Activated CD4-positive, alpha-beta T cell treated with anti-CD3 and anti-CD28 coated beads for 48 hours (primary cell): ENCODE data around the gene XG.
"Not testable (repeated sequence)": the region's sequence is repeated elsewhere in the genome, so short reads cannot be mapped to it uniquely, and the experiment has no call there.

ENCODE experiments used
- DNase-seq: peaks from one replicate; pipeline ENCODE4 v3.0.0-alpha.2; 2020

Gene XG, protein sequence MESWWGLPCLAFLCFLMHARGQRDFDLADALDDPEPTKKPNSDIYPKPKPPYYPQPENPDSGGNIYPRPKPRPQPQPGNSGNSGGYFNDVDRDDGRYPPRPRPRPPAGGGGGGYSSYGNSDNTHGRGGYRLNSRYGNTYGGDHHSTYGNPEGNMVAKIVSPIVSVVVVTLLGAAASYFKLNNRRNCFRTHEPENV

DNA sequence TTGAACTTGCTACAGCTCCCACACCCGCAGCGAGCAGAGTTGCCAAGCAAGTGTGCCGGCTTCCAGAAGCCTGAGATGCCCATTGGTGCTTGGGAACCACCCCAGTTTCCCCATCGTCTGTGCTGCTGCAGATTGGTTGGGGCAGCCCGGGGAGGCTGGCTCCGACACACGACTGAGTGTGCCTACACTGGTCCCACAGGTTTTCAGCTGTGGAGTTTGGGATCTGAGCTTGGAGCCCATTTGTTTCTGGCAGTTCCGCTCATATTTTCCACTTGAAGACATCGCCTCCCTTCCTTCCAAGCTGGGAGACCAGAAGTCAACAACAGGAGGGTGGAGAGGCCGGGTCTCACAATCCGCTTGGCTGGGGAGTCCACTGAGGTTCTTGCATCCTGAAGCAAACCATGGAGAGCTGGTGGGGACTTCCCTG, at the start of gene XG:
TSS of gene XG (plus strand) at position 167 of the 427 bp plus-strand sequence. CDS start at position 402, 235 bp downstream.
- not testable (repeated sequence) for DNase-seq

DNA sequence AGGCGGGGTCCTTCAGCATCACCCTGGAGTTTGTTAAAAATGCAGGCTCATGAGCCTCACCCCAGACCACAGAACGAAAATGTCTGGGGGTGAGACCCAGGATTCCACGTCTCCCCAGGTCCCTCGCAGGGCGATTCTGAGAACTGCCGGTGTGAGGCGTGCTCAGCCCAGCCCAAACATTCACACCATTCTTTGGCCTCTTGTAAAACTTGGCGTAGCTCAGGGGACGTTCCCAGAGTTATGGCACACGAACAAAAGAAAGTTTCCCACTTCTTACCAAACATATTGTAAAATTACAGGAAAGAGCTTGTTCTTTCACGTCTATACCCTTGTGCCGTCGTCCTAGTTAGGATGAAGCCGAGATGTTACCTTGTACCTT, 47.9 kb upstream of the XG start:
- DNase-seq, result no peak

DNA sequence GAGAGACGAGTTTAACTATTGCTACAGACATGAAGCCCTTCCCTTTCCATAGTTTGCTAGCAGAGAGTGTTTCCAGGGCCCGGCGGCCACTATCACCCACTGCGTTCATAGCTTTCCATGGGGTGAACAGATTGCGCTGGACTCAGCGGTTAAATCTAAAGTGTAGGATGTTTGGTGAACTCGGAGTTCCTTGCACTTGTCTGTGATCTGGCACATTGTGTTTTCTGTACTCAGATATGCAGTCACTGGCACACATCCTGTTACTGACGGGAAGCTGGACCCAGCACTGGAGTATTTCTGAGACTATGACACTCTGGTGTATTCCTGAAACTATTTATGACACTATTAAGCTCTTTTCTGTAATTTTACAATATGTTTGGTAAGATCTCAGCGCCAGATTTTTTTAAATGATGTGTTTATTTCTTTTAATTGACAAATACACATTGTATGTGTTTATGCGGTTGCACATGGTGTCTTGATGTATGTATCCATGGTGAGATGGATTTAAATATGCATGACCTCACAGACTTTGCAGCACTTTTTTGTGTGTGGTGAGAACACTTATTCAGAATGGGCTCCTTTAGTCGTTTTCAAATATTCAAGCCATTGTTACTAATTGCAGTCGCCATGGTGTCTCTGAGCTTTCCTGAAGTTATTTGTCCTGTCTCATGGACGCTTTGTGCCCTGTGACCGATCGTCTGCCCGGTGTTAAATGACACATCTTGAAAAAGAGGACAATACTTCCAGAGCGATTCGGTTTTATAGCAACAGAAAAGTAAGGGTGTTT, 46.6 kb upstream of the XG start:
- DNase-seq, result no peak

DNA sequence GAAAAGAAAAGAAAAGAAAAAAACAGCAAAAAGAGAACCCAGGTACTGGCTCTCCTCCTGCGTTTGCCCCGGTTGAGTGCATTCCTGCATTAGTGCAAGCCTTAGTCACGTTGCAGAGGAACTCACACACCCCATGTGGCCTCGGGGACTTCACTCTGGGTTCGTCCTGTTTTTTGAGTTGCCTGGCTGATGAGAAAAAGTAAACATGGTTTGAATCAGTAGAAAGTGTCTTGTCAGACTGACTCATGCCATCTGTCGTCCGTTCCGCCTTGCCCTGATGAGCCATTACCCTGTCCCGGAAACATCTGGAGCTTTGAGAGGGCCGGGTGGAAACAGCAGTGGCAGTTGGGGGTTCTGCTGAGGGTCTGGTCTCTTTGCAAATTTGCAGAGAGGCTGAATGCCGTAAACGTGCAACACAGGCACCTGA, 44.5 kb upstream of the XG start:
- DNase-seq, result peak; percentile 79

DNA sequence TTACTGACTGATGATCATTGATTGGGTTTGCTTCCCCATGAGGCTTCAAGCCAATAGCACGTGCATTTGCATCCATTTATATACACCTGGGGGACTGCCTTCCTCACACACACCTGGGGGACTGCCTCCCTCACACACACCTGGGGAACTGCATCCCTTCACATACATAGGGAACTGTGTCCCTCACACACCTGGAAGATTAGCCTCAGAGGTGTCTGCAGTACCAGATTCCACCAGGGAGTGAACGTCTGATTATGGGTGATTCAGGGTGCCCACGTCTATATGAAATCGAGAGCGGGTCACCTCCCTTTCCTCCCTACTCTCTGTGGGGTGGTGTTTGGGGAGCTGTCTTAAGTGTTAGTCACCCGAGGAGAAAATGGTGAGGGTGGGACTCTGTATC, 43.8 kb upstream of the XG start:
- peak; percentile 47 for DNase-seq

DNA sequence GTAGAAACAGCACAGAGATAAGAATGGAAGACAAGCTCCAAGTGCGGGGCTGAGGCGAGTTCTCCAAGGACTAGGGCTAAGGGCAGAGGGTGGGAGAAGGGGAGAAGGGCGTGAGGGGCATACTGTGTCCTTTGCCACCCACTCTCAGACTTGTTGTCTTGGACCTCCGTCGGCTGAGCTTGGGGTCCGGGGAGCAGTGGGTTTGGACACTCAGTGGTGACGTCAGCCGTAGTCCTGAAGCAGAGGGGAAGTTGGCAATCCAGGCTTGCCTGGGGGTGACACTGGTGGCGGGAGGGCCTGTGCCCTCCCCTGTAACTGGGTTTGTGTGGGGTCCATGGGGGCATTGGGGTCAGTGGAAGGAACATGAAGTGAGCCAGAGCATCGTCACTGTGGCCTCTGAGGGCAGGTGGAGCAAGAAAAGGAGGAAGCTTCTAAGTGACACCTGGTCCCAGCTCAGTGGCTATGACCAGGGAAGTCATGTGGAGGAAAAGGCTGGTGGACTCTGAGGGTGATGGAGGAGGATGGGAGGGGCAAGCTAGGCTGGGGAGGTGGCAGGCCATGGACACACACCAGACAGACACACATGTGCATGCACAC, 43.1 kb upstream of the XG start:
- DNase-seq, result no peak

DNA sequence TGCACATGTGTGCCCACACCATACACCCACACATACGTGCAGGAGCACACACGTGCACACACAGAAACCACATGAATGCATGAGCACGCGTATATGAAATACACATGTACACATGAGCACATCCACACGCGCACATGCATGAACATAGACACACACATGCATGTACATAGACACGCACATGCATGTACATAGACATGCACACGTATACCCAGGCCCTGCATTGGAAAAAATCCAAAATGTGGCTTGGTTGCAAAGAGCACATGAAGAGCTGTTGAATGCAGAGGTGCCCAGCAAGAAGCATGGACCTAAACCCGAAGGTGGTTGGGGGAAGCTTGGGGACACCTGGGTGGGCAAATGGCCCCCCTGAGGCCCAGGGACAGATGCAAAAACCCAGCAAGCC, 42.3 kb upstream of the XG start:
- DNase-seq, result no peak

DNA sequence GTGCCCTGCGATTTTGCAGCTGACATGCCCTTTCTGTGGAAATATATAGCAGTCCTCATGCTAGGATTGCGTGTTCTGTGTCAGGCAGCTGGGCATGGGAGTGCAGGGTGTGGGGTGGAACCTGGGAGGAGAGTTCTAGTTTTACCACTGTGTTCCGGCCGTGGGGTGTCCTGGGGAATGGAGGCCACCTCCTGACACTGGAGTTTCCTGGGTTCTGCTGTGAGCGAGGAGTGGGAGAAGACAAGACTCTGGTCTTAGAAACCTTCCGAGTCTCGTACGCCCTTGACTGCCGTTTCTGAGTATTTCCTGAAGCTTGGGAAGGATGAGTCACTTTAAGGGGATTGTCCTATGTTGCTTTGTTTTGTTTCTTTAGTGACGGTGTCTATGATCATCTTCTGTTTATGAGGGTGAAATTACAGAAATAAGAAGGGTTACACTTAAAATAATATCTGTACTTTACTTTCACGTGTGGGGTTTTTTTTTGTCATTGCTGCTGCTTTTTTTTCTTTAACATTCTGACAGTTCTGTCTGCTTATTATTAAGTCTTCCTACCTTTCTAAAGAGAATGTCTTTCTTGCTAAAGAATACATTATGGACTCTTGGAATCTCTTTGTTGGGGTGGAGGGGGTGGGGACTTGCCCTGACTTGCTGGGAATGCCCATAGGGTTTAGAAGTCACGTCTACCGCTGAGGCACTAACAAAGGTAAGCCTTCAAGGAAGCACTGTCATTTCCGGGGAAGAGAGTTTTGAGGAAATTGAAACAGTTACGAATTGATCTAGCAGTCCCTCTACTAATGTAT, 41.6 kb upstream of the XG start:
- DNase-seq, result peak; percentile 54

DNA sequence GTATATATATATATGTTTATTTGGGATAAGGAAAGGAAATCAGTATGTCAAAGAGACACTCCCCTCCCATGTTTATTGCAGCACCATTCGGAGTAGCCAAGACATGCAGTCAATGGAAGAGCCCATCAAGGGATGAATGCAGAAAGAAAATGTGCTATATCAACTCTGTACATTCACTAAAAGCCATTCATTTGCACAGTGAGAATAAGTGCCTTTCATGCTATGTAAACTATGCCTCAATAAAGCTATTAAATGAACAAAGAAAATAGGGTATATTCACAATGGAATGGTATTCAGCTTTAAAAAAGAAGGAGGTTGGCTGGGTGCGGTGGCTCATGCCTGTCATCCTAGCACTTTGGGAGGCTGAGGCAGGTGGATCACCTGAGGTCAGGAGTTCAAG, 40.4 kb upstream of the XG start:
- DNase-seq, result no peak

DNA sequence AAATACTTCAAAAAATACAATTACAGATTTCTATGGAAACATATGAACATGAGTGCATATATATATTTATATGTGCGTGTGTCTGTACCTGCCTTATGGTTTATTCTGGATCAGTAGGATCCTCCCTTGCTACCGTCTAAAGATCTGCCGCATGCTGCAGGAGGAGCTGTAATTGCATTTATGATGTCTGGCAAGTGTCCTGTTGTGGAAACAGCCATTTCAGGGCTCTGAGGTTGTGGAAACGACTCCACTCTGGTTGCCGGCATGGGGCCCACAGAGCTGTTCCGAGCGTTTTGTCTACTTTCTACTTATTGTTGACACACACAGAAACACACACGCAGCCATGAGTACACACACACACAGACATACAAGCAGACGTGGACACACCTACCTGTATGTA, 39.4 kb upstream of the XG start:
- DNase-seq, result no peak

DNA sequence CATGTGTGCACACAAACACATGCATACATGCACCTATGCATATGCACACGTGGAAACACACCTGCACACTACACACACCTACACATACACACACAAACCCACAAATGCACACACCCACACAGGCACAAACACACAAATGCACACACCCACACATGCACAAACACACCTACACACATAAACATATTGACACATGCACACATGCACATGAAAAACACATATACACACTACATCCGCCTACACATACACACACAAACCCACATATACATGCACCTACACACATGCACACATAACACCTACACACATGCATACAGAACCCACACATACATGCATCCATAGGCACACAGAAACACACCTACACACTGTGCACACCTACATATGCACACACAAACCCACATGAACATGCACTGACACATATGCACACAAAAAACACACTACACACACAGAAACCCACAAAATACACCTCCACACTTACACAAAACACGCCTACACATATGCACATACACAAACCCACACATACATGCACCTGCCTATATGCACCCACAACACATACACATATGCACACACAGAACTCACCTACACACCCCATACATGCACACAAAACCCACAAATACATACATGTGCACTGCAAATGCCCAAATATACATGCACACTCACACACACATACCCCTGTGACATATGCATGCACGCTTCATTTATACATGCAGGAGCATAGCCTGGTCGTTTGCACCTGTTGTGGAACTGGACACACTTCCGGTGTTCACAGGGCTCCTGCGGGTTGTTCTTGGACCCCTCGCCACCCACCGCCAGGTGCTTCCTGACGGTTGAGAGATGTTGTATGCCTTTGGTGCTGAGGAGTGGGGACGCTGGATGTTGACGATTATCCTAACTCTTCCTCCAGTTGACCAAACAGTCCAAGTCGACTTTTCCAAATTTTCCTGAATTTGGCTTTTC, 38.7 kb upstream of the XG start:
- no peak for DNase-seq

DNA sequence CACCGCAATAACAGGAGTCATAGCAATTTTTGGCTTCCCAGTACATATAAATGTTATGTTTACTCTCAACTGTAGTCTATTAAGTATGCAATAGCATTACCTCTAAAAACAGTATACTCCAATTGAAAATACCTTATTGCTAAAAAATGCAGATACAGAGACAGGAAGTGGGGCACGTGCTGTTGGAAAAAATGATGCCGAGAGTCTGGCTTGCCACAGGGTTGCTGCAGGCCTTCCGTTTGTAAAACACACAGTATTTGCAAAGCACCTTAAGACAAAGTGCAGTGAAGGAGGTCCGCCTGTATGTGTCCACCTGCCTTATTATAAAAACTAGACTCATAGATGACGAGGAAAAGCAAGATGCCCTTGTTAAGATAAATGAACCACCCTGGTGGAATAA, 37.3 kb upstream of the XG start:
- DNase-seq, result peak; percentile 42

DNA sequence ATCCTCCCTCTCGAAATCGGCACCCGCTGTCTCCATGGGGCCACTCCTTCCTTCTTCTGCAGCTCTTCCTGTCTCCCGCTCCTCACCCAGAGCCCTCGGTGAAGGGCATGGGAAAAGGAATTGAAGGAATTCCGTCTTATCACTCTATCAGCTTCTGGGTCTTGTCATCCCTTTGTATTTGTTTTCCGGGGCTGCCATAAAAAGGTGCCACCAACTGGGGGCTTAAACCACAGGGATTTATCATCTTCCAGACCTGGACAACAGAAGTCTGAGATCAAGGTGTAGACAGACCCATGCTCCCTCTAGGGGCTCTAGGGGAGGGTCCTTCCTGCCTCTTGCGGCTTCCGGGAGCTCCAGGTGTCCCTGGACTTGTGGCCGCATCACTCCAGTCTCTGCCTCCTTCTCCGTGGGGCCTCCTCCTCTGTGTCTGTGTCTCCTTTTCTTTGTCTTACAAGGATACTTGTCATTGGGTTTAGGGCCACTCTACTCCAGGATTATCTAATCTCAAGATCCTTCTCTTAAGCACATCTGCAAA, 36.7 kb upstream of the XG start:
- no peak for DNase-seq

DNA sequence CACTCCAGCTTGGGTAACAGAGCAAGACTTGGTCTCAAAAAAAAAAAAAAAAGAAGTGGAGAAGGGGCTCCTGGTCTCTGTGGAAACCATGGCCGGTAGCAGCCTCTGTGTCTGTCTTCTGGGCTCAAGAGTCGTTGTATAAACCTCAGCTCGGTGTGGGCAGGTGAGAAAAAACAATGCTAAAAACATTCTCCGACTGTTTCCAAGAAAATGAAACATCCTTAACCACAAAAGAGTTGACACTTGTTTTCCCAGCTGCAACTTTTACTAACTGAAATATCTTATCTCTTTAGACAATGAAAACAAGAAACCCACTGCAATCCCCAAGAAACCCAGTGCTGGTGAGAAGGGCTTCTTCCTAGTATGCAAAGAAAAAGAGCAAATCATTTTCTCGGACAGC, 34.5 kb upstream of the XG start:
- DNase-seq, result no peak

DNA sequence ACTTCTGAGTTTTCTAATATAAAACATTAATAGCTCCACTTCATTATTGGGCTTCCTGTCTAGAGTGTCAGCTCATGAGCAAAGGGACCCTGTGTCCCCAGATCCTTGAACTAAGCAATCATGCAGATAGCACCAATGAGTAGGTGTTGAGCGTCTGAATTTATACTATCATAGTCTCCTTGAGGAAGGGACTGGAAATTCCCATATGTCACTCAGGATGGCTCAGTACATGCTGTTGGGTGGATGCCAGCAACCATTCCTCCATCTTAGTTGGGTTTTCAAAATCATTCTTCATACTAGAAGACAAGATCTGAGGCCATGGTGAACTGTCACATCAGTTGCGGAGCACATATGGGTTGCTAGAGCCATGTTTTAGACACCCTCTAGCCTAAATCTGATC, 33.0 kb upstream of the XG start:
- no peak for DNase-seq

DNA sequence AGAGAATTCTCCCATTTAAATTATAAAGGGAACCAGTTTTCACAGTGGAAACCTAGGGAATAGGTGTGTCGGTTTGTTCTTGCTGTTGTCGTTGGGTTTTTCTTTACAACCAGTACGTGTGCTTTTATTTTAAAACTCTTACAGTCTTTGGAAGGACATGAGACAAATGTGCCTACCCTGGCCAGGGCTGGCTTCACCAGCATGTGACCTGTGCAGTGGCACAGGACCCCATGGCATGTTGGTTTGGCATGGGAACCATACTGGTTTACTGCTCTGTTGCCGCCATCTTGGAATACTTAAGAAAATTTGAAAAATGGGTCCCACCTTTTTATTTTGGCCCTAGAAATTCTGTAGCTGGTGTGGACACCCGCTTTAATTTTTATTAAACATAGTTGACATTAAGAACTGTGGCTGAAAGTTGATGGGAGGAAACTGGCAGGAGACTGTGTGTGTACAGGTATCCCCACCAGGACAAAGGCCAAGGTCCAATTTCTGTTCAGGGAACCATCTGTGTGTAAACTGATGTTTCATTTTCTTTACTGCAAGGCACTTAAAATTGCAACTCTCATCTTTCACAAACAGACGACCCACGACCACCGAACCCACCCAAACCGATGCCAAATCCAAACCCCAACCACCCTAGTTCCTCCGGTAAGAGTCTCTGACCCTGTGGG, 31.9 kb upstream of the XG start:
- no peak for DNase-seq

DNA sequence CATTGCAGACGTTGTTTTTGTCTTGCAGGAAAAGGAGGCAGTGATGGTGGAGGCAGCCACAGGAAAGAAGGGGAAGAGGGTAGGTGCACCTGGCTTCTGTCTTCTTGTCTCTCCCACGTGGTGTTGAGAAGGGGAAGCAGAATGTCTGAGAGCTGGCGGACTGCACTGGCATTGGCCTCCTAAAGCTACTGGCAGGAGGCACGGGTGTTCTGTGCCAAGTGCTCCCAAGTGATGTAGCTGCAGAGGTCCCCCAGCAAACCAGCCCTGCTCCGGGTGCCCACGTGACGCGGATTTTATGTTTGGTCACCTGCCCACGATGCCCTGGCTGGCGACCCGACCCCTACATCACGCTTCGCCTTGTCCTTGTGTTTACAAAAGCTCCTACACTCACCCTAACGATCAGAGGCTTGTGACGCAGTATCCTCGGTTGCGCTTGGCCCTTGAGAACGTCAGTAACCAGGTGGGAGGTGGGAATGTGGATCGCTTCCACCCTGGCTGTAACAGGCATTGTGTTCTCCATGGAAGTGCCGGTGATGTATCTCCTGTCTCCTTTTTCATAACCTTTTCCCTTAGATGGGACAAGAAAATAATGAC, 28.5 kb upstream of the XG start:
- DNase-seq, result no peak

DNA sequence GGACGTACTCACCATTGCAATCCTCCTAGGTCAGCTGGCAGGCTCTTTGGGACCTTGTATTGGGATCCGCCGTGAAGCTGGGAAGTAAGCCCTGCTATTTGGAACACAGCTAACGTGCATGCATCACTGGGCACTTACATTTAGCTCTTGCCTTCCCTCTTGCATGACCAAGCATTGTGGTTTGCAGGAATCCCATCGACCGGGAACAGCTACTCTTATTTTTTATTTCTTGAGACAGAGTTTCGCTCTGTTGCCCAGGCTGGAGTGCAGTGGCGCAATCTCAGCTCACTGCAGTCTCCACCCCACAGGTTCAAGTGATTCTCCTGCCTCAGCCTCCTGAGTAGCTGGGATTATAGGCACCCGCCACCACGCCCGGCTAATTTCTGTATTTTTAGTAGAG, 24.6 kb upstream of the XG start:
- DNase-seq, result not testable (repeated sequence)

DNA sequence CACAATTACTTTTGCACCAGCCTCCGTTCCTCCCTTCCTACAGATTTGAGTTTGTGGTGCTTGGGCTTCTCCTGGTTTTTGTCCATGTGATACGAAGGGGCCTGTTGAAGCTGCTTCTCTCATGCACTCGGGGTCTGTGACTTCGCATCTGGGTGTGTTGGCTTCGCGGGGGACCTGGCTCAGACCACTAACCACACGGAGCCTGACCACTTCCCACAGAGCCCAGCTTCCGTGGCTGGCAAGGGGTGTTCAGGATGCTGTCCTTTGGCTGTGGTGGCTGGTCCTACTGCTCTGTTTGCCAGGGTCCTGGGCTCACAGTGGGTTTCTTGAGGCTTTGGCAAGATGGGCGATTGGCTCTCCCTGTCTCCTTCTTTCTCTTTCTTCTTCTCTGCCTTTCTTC, 19.8 kb upstream of the XG start:
- no peak for DNase-seq

DNA sequence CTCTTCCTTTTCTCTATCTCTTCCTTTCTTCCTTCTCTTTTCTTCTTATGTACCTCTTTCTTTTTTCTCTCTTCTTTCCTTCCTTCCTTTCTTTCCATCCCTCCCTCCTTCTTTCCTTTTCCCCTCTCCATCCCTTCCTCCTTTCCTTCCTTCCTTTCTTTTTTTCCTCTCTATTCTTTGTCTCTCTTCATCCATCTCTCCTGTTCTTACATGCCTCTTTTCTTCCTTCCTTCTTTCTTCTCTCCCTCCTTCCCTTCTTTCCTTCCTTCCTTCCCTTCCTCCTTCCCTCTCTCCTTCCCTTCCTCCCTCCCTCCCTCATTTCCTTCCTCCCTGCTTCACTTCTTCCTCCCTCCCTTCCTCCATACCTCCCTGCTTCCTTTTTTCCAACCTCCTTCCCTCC, 19.2 kb upstream of the XG start:
- DNase-seq, result no peak

DNA sequence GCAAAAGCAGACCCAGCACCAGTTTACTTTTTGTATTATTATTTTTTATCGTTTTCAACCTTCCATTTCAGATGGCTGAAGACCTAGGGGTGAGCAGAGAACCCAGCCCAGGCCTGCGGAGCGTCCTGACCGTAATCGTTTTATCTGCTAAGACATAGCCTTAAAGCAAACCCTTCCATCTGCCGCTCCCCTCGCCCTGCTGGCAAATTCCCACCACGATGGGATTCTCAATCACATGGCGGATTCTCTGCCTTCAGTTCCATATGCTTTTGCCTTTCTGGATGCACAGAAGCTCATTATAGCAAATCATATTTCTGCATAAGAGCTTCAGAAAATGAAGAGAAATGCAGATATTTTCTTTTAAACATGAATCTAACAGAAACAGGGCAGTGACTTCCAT, 18.6 kb upstream of the XG start:
- no peak for DNase-seq
